Hepatocyte (in vitro differentiated cells): ENCODE data around the gene IFNA1.

Source experiments
- EZH2 ChIP-seq: fragments of 200-600 bp; sonication (generic); IDR thresholded peaks from 2 replicates; pipeline ENCODE4 v1.6.1; 2016; ENCODE audit warnings: antibody characterized with exemption, mild to moderate bottlenecking, borderline replicate concordance
- EZH2phosphoT487 ChIP-seq: fragments of 200-600 bp; sonication (generic); IDR thresholded peaks from one replicate; pipeline ENCODE4 v1.6.1; 2018; ENCODE audit warnings: antibody characterized with exemption, mild to moderate bottlenecking, low read depth, moderate library complexity; ENCODE audit not compliant: unreplicated experiment, severe bottlenecking
- TF ChIP-seq, protein P1 (sequence below): fragments of 200-600 bp; sonication (generic); IDR thresholded peaks from 2 replicates; pipeline ENCODE4 v1.5.1; 2016; ENCODE audit warnings: antibody characterized with exemption, mild to moderate bottlenecking; ENCODE audit not compliant: poor library complexity

DNA sequence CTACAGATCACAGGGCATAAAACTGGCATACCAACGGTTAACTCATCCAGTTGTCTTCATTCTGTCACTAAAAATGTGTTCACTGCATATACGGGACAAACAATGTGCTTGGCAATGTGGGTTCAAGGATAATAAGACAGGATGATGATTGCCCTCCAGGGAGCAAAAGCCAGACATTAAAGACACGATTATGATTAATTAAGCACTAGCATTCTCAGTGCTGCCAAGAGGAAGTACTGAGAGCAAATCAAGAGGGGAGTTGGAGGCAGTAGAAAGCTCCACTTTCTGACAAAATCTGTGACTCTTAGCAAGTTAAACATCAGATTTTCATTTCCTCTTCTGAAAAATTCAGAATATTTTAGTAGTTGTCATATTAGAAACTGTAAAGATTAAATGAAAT lies 40.3 kb upstream of the IFNA1 start:
- TF ChIP-seq, protein P1, sequence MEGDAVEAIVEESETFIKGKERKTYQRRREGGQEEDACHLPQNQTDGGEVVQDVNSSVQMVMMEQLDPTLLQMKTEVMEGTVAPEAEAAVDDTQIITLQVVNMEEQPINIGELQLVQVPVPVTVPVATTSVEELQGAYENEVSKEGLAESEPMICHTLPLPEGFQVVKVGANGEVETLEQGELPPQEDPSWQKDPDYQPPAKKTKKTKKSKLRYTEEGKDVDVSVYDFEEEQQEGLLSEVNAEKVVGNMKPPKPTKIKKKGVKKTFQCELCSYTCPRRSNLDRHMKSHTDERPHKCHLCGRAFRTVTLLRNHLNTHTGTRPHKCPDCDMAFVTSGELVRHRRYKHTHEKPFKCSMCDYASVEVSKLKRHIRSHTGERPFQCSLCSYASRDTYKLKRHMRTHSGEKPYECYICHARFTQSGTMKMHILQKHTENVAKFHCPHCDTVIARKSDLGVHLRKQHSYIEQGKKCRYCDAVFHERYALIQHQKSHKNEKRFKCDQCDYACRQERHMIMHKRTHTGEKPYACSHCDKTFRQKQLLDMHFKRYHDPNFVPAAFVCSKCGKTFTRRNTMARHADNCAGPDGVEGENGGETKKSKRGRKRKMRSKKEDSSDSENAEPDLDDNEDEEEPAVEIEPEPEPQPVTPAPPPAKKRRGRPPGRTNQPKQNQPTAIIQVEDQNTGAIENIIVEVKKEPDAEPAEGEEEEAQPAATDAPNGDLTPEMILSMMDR = no peak
- TF ChIP-seq EZH2 (no peak), EZH2phosphoT487 (no peak)
